NCI-H748 treated with DMSO at 0.1 percent for 48 hours (cell line): ENCODE data around the gene ZBTB32.
A peak's percentile ranks its signal among the peaks of the same experiment; 100 is the strongest.
"Not testable (repeated sequence)": the region's sequence is repeated elsewhere in the genome, so short reads cannot be mapped to it uniquely, and the experiment has no call there.

Experiments used
- DNase-seq: peaks from one replicate; lab custom pipeline; 2025; lab: John Stamatoyannopoulos, UW

The ZBTB32 gene, protein sequence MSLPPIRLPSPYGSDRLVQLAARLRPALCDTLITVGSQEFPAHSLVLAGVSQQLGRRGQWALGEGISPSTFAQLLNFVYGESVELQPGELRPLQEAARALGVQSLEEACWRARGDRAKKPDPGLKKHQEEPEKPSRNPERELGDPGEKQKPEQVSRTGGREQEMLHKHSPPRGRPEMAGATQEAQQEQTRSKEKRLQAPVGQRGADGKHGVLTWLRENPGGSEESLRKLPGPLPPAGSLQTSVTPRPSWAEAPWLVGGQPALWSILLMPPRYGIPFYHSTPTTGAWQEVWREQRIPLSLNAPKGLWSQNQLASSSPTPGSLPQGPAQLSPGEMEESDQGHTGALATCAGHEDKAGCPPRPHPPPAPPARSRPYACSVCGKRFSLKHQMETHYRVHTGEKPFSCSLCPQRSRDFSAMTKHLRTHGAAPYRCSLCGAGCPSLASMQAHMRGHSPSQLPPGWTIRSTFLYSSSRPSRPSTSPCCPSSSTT

DNA sequence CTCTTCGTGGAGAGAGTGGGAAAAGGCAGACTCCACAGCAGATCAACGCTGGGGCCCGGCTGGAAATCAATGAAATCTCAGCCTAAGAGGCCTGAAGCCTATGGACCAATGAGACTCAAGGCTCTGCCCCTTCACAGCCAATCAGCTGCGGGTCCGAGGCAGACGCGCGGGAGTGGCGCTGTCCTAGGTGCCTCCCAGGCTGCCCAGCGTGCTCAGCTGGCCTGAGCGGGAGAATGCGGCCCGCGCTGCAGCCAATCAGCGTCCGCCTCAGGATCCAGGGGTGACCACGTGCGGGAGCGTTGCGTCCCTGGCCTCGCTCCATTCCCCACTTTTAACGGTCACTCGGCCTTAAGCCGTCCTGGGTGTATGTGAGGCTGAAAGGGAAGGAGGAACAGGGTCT, at the start of gene ZBTB32:
ZBTB32 (plus strand) TSS at position 341 of the 400 bp plus-strand sequence. CDS start 10,069 bp downstream, outside the sequence.
- DNase-seq: no peak

DNA sequence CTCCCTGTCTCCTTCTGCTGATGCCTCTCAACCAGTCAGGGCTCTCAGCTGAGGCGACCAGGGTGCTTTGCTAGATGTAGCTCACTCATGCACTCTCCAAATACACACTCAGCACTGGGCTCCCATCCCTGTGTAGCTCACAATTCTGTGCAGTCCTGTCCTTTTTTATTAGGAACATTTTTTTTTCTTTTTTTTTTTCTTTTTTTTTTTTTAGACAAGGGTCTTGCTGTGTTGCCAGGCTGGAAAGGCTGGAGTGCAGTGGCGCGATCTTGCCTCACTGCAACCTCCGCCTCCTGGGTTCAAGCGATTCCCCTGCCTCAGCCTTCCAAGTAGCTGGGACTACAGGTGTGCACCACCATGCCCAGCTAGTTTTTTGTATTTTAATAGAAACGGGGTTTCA, 49.5 kb upstream of the ZBTB32 start:
- DNase-seq: not testable (repeated sequence)

DNA sequence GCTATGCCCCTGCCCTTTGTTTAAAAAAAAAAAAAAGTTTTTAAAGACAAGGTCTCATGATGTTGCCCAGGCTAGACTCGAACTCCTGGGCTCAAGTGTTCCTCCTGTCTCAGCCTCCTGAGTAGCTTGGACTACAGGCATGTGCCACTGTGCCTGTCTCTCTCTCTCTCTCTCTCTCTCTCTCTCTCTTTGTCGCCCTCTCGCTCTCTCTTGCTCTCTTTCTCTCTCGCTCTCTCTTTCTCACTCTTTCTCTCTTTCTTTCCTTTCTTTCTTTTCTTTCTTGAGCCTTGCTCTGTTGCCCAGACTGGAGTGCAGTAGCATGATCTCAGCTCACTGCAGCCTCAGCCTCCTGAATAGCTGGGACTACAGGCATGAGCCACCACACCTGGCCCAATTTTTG, 48.8 kb upstream of the ZBTB32 start:
- no peak for DNase-seq

DNA sequence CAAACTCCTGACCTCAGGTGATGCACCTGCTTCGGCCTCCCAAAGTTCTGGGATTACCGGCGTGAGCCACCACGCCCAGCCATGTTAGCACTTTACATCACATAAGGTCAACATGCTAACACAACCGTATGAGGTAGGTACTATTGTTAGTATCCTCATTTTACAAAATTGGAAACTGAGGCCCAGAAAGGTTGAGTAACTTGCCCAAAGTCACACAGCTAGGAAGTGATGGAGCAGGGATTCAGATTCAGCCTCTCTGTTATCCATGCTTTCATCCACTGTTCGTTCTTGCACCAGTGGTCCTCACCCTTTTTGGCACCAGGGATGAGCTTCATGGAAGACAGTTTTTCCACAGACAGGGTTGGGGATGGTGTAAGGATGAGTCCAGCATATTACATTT, 47.7 kb upstream of the ZBTB32 start:
- DNase-seq: no peak

DNA sequence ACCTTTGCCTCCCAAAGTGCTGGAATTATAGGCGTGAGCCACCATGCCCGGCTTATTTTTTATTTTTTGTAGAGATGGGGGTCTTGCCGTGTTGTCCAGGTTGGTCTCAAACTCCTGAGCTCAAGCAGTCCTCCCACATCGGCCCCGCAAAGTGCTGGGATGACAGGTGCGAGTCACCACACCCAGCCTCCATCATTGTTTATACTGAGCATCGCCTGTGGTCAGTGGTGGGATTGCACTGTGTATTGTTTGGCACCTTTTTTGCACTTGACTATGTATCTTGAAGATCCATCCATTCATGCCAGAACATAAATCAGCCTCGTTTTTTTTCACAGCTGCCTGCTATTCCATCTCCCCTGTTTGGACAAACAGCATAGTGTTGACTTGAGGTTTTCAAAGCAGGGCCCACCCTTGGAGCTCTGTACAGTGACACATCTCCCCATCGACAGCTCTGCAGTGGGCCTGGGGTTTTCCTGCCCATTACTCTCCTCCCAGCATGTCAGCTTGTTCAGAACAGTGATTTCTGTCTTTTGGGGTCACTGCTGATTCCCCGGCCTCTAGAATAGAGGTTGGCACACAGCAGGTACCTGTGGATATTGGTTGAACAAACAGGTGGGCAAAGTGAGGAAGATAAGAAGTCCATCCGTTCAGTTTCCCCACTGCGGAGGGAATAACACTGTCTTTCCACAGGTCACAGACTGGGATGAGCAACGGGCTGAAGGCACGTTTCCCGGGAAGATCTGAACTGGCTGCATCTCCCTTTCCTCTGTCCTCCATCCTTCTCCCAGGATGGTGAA, 46.3 kb upstream of the ZBTB32 start:
- DNase-seq: no peak

DNA sequence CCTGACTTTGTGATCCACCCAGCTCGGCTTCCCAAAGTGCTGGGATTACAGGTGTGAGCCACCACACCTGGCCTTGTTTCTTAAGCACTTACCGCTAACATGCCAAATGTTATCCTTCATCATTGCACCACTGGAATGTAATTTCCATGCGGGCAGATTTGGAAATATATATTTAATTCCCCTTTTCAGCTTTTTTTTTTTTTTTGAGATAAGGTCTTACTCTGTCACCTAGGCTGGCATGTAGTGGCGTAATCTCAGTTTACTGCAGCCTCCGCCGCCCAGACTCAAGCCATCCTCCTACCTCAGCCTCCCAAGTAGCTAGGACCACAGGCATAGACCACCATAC, 42.4 kb upstream of the ZBTB32 start:
- no peak for DNase-seq

DNA sequence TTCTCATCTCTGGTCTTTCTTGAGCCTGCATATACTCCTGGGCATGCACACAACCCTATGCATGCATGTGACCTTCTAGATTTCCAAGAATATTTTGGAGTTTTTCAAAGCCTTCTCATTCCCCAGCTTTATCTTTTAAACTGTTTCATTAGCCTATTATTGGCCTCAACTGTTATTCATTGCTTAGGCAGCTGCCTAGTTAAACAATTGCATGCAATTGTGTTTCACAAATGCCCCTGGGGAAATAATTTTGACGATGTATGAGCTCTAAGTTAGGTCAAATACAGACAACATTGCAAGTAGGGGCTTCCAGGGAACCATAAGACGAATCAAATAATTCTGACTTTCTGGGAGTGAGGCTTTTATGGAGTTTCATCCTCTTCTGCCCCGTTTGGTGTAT, 40.4 kb upstream of the ZBTB32 start:
- no peak for DNase-seq

DNA sequence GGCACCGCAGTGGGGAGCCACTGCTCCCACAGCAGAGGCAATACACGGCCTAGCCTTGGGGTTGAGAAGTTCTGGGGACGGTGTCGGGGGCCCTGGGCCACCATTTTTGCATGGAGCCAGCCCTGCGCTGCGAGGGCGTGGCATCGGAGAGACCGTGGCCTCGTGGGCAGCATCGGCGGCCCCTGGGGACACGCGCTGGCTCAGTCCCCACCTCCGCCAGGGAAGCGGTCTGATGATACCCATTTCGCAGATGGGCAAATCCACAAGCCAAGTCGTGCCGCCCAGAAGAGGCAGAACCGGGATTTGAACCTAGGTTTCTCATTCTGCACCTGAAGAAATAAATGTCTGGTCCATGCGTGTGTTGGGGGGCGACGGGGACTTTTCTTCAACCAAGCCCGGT, 39.2 kb upstream of the ZBTB32 start:
- DNase-seq: no peak

DNA sequence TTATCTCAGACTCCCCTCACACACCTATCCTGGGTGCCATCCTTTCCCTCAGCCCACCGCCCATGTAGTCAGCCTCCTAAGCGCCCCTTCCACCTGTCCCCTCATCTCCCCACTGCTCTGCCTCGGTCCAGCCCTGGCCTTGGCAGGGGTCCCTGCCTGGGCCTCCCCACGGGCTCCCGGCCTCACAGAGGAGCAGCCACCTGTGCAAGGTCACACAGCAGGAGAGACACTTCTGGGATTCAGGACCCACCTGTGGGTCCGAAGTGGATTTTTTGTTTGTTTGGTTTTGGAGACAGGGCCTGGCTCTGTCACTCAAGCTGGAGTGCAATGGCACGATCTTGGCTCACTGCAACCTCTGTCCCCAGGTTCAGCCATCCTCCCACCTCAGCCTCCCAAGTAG, 38.8 kb upstream of the ZBTB32 start:
- DNase-seq: no peak

DNA sequence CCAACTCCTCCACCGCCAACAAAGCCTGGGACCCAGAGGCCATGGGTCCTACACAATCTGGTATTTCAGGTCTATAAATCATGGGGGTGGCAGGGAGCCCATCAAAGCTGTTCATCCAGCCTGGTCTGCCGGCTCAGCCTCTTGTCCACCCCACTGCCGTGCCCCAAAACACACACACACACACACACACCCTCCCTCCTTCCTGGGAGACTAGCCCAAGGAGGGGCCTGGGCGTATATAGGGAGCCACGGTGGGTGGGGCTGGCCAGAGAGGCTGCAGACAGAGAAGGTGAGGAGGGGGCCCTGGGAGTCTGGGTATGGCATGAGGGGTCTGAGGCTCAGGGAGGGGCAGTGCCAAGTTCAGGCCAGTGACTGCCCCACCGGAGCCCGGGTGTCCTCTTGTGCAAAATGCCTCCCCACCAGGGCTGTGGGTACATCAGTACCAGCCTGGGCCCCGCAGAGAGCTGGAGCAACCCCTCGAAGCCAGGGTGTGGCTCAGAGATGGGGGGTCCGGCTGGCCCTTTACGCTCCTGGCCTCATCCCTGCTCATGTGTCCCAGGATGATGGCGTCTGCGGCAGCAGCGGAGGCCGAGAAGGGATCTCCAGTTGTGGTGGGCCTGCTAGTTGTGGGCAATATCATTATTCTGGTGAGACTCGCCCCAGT, 38.0 kb upstream of the ZBTB32 start, which contains the start of gene UPK1A:
UPK1A (plus strand) TSS at position 267 of the 663 bp plus-strand sequence; CDS start at position 563, 296 bp downstream.
- no peak for DNase-seq

DNA sequence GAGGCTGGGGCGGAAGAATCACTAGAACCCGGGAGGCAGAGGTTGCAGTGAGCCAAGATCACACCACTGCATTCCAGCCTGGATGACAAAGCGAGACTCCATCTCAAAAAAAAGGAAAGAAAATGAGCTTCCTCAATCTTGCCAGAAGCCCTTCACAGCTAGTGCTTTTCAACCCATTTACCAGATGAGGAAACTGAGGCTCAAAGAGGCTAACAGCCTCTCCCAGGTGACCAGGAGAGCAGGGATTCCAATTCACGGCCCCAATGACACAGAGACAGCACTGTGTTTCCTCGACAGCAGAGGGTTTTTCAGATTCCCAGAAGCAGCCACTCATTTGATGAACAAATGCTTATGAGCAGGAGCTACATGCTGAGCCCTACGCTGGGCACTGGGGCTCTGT, 34.8 kb upstream of the ZBTB32 start:
- no peak for DNase-seq

DNA sequence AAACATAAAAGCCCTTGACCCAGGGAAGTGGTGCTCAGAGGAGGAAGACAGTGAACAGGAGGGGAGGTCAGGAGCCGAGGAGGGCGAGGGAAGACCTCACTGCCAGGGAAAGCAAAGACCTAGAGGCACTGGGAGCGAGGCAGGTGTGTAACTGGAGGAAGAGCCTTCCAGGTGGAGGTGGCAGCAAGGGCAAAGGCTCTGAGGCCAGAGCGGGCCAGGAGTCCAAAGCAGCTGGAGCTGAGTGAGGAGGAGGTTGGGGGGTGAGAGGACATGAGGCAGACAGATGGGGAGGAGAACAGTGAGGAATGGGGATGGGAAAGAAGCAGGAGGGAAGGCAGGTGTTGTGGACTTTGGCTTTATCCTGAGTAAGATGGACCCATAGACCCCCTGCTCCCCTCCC, 34.4 kb upstream of the ZBTB32 start:
- DNase-seq: no peak

DNA sequence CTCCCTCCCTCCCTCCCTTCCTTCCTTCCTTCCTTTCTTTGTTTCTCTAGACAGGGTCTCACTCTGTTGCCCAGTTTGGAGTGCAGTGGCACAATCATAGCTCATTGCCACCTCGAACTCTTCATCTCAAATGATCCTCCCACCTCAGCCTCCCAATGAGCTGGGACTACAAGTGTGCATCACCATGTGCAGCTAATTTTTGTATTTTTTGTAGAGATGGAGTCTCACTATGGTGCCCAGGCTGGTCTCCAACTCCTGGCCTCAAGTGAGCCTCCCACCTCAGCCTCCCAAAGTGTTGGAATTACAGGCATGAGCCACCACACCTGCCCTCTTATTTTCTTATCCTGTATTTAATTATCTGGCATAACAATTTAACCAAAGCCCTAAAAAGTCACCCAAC, 33.7 kb upstream of the ZBTB32 start:
- no peak for DNase-seq

DNA sequence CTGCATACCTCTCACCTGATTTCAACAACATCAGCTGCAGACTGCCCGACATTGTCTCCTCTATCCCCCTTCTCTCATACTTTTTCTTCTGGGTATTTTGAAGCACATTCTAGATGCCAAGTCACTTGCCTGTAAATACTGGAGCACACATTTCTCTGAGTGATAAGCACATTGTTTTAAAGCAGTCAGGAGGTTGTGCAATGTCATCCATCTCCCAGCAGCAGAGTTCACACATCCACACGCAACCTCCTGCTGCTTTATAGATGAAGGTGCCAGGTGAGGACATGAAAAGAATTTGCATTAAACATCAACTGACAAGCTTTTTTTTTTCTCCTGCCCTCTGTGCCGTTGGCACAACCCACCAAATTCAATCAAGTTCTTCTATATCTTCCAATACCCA, 32.5 kb upstream of the ZBTB32 start:
- DNase-seq: no peak

DNA sequence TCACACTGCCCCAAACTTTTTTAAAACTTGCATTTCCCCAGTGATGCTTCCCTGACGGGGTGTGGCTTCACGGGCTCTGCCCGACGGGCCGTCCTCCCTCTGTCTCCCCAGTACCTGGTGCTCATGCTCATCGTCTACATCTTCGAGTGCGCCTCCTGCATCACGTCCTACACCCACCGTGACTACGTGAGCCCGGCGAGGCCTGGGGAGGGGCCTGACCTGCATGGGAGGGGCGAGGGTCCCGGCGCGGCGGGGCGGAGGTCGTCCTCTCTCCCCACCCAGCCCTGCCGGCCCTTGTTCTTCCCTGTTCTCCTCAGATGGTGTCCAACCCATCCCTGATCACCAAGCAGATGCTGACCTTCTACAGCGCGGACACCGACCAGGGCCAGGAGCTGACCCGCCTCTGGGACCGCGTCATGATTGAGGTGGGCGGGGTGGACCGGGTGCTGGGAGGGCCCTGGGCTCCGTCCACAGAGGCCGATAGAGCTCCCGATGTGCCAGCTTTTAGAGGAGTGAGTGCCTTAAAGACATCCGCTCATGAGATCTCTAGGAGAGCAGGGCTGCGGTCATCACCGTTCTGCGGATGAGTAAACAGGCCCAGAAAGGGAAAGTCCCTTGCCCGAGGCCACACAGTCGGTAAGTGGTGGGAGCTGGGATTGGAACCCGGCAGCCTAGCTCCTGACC, 31.1 kb upstream of the ZBTB32 start:
- peak; percentile 53 for DNase-seq

DNA sequence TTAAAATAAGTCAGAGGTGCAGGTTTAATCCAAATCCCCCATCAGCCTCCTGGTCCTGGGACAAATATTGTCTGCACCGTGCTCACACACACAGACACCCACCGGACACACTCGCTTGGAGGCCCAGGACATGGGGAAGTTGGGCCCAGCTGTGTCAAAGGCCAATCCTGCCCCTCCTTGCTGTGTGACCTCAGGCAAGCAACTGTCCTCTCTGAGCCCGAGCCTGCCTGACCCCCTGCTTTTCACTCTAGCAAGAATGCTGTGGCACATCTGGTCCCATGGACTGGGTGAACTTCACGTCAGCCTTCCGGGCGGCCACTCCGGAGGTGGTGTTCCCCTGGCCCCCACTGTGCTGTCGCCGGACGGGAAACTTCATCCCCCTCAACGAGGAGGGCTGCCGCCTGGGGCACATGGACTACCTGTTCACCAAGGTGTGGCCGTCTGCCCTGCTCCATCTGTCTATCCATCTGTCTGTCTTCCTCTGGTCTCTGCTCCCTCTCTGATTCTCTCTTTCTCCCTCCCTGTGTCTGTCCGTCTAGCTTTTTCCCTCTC, 28.7 kb upstream of the ZBTB32 start:
- no peak for DNase-seq

DNA sequence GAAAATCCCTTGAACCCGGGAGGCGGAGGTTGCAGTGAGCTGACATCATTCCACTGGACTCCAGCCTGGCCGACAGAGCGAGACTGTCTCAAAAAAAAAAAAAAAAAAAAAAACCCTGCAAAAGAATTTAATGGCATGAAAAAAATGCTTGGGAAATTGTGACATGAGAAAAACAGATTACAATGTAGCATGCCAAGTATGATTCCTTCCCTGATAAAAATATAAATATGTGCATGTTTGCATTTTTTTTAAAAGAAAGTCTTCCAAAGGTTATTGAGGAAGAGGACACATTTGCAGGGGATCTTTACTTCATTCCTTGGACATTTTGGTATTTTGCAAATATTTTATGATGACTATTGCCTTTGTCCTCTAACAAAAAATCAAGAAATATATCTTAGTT, 14.5 kb upstream of the ZBTB32 start:
- DNase-seq: no peak

DNA sequence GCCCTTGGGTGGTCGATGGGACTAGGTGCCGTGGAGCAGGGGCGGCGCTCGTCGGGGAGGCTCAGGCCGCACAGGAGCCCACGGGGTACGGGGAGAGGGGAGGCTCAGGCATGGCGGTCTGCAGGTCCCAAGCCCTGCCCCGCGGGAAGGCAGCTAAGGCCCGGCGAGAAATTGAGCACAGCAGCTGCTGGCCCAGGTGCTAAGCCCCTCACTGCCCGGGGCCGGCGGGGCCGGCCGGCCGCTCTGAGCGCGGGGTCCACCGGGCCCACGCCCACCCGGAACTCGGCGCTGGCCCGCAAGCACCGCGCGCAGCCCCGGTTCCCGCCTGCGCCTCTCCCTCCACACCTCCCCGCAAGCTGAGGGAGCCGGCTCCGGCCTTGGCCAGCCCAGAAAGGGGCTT, 13.3 kb upstream of the ZBTB32 start:
- not testable (repeated sequence) for DNase-seq

DNA sequence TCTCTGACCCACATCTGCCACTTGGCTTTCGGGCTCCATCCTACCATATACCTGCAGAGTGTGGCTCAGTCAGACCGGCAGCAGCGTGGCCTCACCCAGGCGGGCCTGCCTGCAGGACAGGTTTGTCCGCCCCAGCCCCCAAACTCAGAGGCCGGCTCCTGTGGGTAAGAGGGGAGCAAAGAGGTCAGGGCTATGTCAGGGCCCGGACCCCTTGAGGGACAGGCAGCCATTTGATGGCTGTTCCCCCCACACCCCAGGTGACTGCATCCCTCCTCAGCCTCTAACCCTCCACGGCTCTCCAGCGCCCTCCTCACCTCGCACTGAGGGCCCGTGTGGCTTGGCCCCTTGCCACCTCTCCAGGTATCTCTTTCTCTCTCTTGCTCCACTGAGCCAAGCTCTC, 12.3 kb upstream of the ZBTB32 start:
- DNase-seq: no peak

DNA sequence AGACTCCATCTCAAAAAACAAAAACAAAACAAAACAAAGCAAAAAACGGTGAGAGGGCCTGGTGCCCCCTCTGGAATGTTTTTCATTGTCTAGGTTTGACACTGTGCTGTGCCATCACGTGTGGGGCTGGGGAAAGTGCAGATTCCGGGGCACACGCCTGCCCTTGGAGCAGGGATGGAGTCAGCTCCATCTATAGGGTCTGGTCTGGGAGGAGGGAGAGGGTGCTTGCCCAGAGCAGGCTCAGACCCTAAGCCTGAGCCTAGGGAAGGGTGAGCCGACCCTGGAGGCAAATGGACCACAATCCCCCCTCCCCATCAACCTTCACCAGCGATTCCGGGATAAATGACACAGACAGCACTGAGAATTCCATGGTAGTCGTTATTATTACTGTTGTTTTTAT, 10.9 kb upstream of the ZBTB32 start:
- DNase-seq: no peak

DNA sequence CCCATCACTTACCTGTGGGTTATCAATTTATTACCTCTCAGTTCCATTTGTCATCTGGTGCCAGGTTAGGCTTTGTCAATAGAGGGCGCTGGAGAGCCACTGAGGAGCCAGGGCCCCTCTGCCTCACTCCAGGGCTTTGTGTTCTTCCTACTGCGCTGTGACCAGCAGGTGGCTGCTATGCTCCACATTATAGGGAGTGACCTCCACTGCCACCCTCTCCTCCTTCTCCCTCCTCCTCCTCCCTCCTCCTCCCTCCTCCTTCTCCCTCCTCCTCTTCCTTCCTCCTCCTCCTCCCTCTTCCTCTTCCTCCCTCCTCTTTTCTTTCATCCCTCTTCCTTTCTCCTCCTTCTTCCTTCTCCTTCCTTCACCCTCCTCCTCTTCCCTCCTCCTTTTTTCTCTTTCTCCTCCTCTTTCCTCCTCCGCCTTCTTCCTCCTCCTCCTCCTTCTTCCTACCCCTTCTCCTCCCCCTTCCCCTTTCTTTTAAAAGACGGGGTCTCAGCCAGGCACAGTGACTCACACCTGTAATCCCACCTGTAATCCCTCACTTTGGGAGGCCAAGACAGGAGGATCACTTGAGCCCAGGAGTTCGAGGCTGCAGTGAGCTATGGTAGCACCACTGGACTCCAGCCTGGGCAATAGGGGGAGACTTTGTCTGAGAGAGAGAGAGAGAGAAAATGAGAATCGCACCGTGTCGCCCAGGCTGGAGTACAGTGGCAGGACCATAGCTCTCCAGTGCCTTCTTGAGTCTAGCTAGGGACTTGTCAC, 10.3 kb upstream of the ZBTB32 start:
- DNase-seq: peak; percentile 88
